ENCODE measurements around the gene PXMP2. TPM values are rescaled to one million over a fixed set of nuclear protein-coding genes. Genes with fewer than 3 reads are reported as not detected.
A peak's percentile ranks its signal among the peaks of the same experiment; 100 is the strongest.

The PXMP2 gene
- total RNA-seq, 1 donor from 2014 or later = 18.6 TPM

DNA sequence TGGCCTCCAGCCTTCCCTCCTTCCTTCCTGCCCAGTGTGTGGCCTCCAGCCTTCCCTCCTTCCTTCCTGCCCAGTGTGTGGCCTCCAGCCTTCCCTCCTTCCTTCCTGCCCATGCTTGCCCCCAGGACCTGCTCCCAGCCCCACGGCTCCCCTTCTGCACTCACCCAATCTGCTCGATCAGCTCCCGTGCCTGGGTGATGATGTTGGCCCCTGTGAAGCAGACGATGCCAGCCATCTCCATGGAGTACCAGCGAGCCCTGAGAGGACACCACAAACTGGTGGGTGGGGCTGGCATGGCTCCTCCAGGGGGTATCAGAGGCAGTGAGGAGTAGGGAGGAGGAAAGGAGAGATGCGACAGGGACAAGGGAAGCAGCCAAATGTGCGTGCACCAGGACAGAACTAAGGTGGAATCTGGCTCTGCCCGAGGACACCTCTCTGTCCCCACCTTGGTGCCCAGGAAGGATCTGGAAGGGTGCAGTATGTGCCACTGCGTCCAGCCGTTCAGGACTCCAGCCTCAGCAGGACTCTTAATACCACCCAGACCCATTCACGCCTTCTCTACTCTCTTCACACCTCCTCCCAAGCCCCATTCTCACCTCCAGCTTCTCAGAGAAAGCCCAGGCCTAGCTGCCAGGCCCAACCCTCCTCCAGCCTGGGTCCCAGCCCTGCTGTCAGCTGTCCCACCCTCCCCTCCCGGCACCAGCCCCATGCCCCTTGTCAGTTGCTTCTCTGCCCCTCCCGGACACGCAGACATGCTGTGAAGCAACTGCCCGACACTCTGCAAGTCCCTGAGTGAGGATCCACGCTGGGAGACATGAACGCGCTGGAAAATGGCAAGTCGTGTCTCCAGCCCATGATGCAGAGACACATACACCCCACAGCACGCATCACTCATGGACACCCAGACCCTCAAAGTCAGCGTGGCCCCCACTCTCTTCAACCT is 22.9 kb upstream of the PXMP2 start:
- Mint-ChIP-seq H3K9me3 (ENCODE audit: unreplicated experiment) (no peaks in the 10 kb centered on the region), H3K36me3 (ENCODE audit: low read depth, unreplicated experiment) (peaks cover 64% of the 10 kb centered on the region), H3K4me1 (ENCODE audit: unreplicated experiment) (peaks cover 64% of the 10 kb centered on the region), H3K27me3 (ENCODE audit: unreplicated experiment) (peaks cover 13% of the 10 kb centered on the region), H3K4me3 (ENCODE audit: unreplicated experiment) (peak overlapping the region; percentile 52), H3K27ac (ENCODE audit: unreplicated experiment) (no peak overlapping the region)
- no peak for DNase-seq (ENCODE audit: low spot score)
- TF ChIP-seq, protein P1, sequence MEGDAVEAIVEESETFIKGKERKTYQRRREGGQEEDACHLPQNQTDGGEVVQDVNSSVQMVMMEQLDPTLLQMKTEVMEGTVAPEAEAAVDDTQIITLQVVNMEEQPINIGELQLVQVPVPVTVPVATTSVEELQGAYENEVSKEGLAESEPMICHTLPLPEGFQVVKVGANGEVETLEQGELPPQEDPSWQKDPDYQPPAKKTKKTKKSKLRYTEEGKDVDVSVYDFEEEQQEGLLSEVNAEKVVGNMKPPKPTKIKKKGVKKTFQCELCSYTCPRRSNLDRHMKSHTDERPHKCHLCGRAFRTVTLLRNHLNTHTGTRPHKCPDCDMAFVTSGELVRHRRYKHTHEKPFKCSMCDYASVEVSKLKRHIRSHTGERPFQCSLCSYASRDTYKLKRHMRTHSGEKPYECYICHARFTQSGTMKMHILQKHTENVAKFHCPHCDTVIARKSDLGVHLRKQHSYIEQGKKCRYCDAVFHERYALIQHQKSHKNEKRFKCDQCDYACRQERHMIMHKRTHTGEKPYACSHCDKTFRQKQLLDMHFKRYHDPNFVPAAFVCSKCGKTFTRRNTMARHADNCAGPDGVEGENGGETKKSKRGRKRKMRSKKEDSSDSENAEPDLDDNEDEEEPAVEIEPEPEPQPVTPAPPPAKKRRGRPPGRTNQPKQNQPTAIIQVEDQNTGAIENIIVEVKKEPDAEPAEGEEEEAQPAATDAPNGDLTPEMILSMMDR (IDR thresholded peaks at IDR 0.05; ENCODE audit: unreplicated experiment) = no peak

DNA sequence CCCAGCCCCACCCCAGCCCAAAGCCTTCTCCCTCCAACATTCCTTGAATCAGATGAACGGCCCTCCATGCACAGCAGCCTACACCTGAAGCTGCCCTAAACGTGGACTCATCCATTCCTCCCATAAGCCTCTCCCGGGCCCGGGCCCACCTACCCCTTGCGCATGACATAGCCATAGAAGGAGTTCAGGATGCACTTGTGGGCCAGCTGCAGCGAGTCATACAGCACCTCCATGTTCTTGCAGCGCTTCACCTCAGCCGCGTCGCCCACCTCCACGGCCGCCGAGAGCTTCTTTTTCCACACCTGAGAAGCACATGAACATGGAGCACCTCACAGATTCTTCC is 22.3 kb upstream of the PXMP2 start:
- no peak for DNase-seq (ENCODE audit: low spot score)
- TF ChIP-seq, protein P1 (IDR thresholded peaks at IDR 0.05; ENCODE audit: unreplicated experiment) = no peak
- peaks cover 61% of the 10 kb centered on the region for H3K4me1 Mint-ChIP-seq (ENCODE audit: unreplicated experiment)
- H3K27me3 Mint-ChIP-seq (ENCODE audit: unreplicated experiment) = peaks cover 11% of the 10 kb centered on the region
- H3K9me3 Mint-ChIP-seq (ENCODE audit: unreplicated experiment) = no peaks in the 10 kb centered on the region
- no peak overlapping the region for H3K4me3 Mint-ChIP-seq (ENCODE audit: unreplicated experiment)
- H3K36me3 Mint-ChIP-seq (ENCODE audit: low read depth, unreplicated experiment) = peaks cover 59% of the 10 kb centered on the region
- H3K27ac Mint-ChIP-seq (ENCODE audit: unreplicated experiment) = no peak overlapping the region

DNA sequence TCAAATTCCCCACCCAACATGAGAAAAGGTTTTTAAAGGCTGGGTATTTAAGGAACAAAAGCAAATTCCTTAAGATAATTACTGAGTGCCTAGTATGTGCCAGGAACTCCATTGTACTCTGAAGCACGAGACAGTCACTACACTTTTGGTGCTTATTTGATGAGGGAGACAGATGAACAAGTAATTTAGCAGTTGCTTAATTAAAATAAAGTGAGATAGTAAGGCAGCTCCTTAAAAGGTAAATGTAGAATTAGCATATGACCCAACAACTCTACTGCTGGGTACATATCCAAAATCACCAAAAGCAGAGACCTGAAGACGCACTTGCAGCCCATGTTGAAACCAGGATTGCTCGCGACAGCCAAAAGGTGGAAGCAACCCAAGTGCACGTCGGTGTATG is 21.6 kb upstream of the PXMP2 start:
- Mint-ChIP-seq H3K4me3 (ENCODE audit: unreplicated experiment) (peak overlapping the region; percentile 52), H3K9me3 (ENCODE audit: unreplicated experiment) (no peaks in the 10 kb centered on the region), H3K27me3 (ENCODE audit: unreplicated experiment) (peaks cover 11% of the 10 kb centered on the region), H3K36me3 (ENCODE audit: low read depth, unreplicated experiment) (peaks cover 53% of the 10 kb centered on the region), H3K27ac (ENCODE audit: unreplicated experiment) (no peak overlapping the region), H3K4me1 (ENCODE audit: unreplicated experiment) (peaks cover 54% of the 10 kb centered on the region)
- no peak for DNase-seq (ENCODE audit: low spot score)
- TF ChIP-seq, protein P1 (IDR thresholded peaks at IDR 0.05; ENCODE audit: unreplicated experiment) = no peak

DNA sequence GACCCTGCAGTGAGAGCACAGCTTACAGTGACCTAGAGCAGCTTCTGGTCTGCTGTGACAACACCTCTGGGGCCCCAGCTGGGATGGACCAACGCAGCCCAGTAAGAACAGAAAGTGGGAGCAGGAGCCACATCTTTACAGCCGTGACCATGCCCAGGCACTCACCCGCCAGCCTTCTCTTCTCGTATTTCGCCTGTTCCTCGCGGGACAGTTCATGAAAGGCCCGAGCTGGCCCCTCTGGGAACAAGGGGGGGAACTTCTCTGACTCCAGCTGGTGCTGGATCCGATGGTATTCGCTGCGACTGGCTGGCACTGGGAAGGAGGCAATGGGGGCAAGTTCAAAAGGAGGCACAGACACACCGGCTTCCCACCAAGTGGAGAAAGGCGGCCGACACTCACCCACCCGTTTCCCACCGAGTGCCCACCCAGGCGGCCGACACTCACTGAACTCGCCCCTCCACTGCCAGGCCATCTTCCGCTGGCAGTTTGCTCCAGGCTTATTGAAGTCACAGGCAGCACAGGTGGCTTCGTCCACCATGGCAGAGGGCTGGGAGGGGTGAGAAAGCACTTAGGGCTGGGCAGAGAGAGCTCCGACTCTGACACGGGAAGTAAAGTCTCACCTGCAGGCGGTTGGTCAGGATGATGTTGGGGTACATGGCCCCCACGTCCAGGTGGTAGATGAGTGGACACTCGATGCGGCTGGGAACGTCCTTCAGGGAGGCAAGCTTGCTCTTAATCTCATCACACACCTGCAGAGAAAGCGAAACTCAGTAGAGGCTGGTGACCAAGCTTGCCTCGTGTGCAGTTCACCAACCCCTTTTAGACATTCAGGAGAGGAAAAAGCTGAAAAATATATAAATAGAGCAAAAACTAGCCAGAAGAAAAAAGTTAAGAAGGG is 18.9 kb upstream of the PXMP2 start:
- H3K27ac Mint-ChIP-seq (ENCODE audit: unreplicated experiment) = no peak overlapping the region
- no peaks in the 10 kb centered on the region for H3K9me3 Mint-ChIP-seq (ENCODE audit: unreplicated experiment)
- TF ChIP-seq, protein P1 (IDR thresholded peaks at IDR 0.05; ENCODE audit: unreplicated experiment) = no peak
- peaks cover 43% of the 10 kb centered on the region for H3K36me3 Mint-ChIP-seq (ENCODE audit: low read depth, unreplicated experiment)
- DNase-seq (ENCODE audit: low spot score) = no peak
- no peak overlapping the region for H3K4me3 Mint-ChIP-seq (ENCODE audit: unreplicated experiment)
- peaks cover 7% of the 10 kb centered on the region for H3K27me3 Mint-ChIP-seq (ENCODE audit: unreplicated experiment)
- peaks cover 31% of the 10 kb centered on the region for H3K4me1 Mint-ChIP-seq (ENCODE audit: unreplicated experiment)
